Urinary bladder (tissue), 4 donors: ENCODE results near the gene PDCD1. TPM values are rescaled to one million over a fixed set of nuclear protein-coding genes. Genes with fewer than 3 reads are reported as not detected.
"Not testable (repeated sequence)": the region's sequence is repeated elsewhere in the genome, so short reads cannot be mapped to it uniquely, and the experiment has no call there.

ENCODE experiments used
- DNase-seq: peaks from one replicate; pipeline ENCODE4 v3.0.0-alpha.2; 2015; ENCODE audit errors: extremely low spot score
- H3K27ac ChIP-seq: one replicate; pipeline ENCODE4 v1.5.1; 2013; ENCODE audit warnings: low read depth, mild to moderate bottlenecking, moderate library complexity
- H3K36me3 ChIP-seq: one replicate; pipeline ENCODE4 v1.6.1; 2013; ENCODE audit warnings: mild to moderate bottlenecking, moderate library complexity; ENCODE audit not compliant: insufficient read depth
- H3K4me1 ChIP-seq: one replicate; pipeline ENCODE4 v1.6.1; 2013; ENCODE audit warnings: mild to moderate bottlenecking, moderate library complexity; ENCODE audit not compliant: insufficient read depth
- H3K4me3 ChIP-seq: one replicate; pipeline ENCODE4 v1.5.1; 2013; ENCODE audit warnings: low read depth, low read length
- WGBS: extraction: QIAGEN DNeasy Blood & Tissue Kit; methylation state at CpG from one replicate; pipeline ENCODE4 v1.1.7; 2013; 5-methylcytosine and 5-hydroxymethylcytosine counted together
- polyA plus RNA-seq: library from polyadenylated mRNA; stranded (reverse); fragments of 200-250 nt; gene quantifications from one replicate; pipeline ENCODE4 v1.2.3, GENCODE V29; 2013
- total RNA-seq: library from RNA; depleted of rRNA; stranded (reverse); fragments of >200 nt; gene quantifications from one replicate; pipeline ENCODE4 v1.2.3, GENCODE V29; 2014
- donor health status: healthy with polysubstance abuse.
- donor health status: healthy.

PDCD1 gene
- total and polyA plus RNA-seq, 2 donors, result 0.29 TPM; not detected in 1

GRCh38 chr2:241877989-241878970 lies 19.6 kb upstream of the PDCD1 start:
- no peak overlapping the region for H3K4me3 ChIP-seq
- no peaks in the 10 kb centered on the region for H3K4me1 ChIP-seq
- 28% methylated on average over 27 of the region's 27 CpGs for WGBS
- no peak for DNase-seq
- no peaks in the 10 kb centered on the region for H3K36me3 ChIP-seq
- no peak overlapping the region for H3K27ac ChIP-seq

- no peaks in the 10 kb centered on the region for H3K4me1 ChIP-seq
- no peak overlapping the region for H3K27ac ChIP-seq
- WGBS, result 62% methylated on average over 16 of the region's 16 CpGs
- no peaks in the 10 kb centered on the region for H3K36me3 ChIP-seq
- DNase-seq, result no peak
- H3K4me3 ChIP-seq, result no peak overlapping the region
Observed at GRCh38 chr2:241877197-241877685, 18.5 kb upstream of the PDCD1 start.

GRCh38 chr2:241876528-241877196 lies 18.0 kb upstream of the PDCD1 start:
- WGBS, result 81% methylated on average over 18 of the region's 18 CpGs
- Histone ChIP-seq H3K36me3 (no peaks in the 10 kb centered on the region), H3K27ac (no peak overlapping the region), H3K4me1 (no peaks in the 10 kb centered on the region), H3K4me3 (no peak overlapping the region)
- DNase-seq, result no peak

DNA sequence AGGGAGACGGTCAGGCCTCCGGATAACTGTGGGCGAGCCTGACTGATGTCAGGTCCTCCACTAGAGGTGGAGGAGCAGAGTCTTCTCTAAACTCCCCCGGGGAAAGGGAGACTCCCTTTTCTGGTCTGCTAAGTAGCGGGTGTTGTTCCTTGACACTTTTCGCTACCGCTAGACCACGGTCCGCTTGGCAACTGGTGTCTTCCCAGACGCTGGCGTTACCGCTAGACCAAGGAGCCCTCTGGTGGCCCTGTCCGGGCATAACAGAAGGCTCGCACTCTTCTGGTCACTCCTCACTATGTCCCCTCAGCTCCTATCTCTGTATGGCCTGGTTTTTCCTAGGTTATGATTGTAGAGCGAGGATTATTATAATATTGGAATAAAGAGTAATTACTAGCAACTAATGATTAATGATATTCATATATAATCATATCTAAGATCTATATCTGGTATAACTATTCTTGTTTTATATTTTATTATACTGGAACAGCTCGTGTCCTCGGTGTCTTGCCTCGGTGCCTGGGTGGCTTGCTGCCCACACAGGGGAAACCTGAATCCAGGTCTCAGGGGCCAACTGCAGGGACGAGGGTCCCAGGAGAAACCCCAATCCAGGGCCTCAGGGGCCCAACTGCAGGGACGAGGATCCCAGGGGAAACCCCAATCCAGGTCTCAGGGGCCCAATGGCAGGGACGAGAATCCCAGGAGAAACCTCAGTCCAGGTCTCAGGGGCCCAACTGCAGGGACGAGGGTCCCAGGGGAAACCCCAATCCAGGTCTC lies 17.2 kb upstream of the PDCD1 start:
- not testable (repeated sequence) for H3K27ac ChIP-seq, H3K4me3 ChIP-seq, H3K36me3 ChIP-seq, H3K4me1 ChIP-seq, DNase-seq
- WGBS, result 57% methylated on average over 20 of the region's 22 CpGs

DNA sequence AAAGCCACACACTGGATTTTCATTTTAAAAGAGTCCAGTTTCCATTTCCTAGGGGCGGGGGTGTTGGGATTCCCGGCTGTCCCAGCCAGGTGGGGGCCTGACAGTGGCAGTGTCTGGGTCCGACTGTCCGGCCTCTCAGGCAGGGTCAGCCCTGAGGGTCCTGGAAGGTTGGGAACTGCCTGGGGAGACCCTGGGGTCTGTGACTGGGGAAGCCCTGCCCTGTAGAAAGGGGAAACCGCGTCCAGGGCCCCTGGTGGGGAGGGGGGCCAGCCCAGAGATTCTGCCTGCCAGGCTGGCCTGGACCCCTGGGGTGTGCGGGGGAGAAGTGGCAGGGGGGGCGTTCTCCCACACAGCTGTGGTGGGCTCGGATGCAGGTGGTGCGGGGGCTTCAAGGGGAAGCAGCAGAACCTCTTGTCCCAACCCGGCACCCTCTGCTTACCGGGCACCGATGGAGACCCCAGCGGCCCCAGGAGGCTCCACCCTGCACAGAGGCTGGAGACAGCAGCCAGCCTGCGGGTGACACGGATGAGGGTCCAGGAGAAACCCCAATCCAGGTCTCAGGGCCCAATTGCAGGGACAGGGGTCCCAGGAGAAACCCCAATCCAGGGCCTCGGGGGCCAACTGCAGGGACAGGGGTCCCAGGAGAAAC lies 15.7 kb upstream of the PDCD1 start:
- WGBS, result 94% methylated on average over 17 of the region's 17 CpGs
- no peaks in the 10 kb centered on the region for H3K4me1 ChIP-seq
- H3K4me3 ChIP-seq, result no peak overlapping the region

DNA sequence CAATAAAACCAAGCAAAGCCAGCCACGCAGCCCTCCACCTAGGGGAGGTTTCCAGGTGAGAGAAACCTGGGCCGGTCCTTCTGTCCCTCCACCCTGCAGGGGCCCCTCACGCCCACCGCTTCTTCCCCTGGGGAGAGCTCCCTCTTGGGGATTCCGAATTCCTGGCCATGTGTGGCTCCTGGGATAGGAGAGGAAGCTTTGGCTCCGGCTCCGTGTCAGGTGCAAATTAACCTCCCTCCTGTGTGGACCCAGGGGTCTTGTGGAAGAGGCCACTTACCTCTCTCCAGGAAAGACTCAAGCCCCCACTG lies 15.1 kb upstream of the PDCD1 start:
- DNase-seq, result no peak
- Histone ChIP-seq H3K4me1 (no peaks in the 10 kb centered on the region), H3K36me3 (no peaks in the 10 kb centered on the region), H3K4me3 (no peak overlapping the region), H3K27ac (no peak overlapping the region)
- 83% methylated on average over 7 of the region's 7 CpGs for WGBS

More for the DNA sequence above, 15.7 kb upstream of the PDCD1 start:
- H3K36me3 ChIP-seq, result no peaks in the 10 kb centered on the region
- H3K27ac ChIP-seq, result no peak overlapping the region
- DNase-seq, result no peak

GRCh38 chr2:241873081-241873802 lies 14.5 kb upstream of the PDCD1 start:
- H3K36me3 ChIP-seq, result no peaks in the 10 kb centered on the region
- WGBS, result 91% methylated on average over 53 of the region's 54 CpGs
- no peak overlapping the region for H3K4me3 ChIP-seq
- no peaks in the 10 kb centered on the region for H3K4me1 ChIP-seq
- DNase-seq, result no peak
- no peak overlapping the region for H3K27ac ChIP-seq

- H3K4me1 ChIP-seq, result no peaks in the 10 kb centered on the region
- H3K36me3 ChIP-seq, result no peaks in the 10 kb centered on the region
- H3K27ac ChIP-seq, result no peak overlapping the region
- DNase-seq, result no peak
- 86% methylated on average over 15 of the region's 15 CpGs for WGBS
- H3K4me3 ChIP-seq, result no peak overlapping the region
Observed at GRCh38 chr2:241872313-241872642, 13.6 kb upstream of the PDCD1 start.

- no peak for DNase-seq
- Histone ChIP-seq H3K4me1 (no peaks in the 10 kb centered on the region), H3K4me3 (no peak overlapping the region), H3K27ac (no peak overlapping the region), H3K36me3 (no peaks in the 10 kb centered on the region)
- WGBS, result 87% methylated on average over 38 of the region's 38 CpGs
Observed at GRCh38 chr2:241871538-241872312, 13.0 kb upstream of the PDCD1 start.

GRCh38 chr2:241870611-241871537 lies 12.2 kb upstream of the PDCD1 start:
- no peaks in the 10 kb centered on the region for H3K36me3 ChIP-seq
- H3K4me3 ChIP-seq, result no peak overlapping the region
- H3K4me1 ChIP-seq, result no peaks in the 10 kb centered on the region
- H3K27ac ChIP-seq, result no peak overlapping the region
- no peak for DNase-seq
- 73% methylated on average over 28 of the region's 28 CpGs for WGBS

- Histone ChIP-seq H3K4me1 (no peaks in the 10 kb centered on the region), H3K4me3 (no peak overlapping the region), H3K36me3 (no peaks in the 10 kb centered on the region), H3K27ac (no peak overlapping the region)
- WGBS, result 92% methylated on average over 28 of the region's 28 CpGs
- DNase-seq, result no peak
Observed at GRCh38 chr2:241870081-241870541, 11.4 kb upstream of the PDCD1 start.
